Measurements from ENCODE around the gene BMPR1A.

The BMPR1A gene

GRCh38 chr10:86715156-86715795 is 41.1 kb upstream of the BMPR1A start:
- TF ChIP-seq REST (IDR thresholded peaks at IDR 0.05; ENCODE audit: insufficient read depth in 1 of 2, low read depth in 2 of 2, low read length in 2 of 2) (no peak), SIN3A (IDR thresholded peaks at IDR 0.05; ENCODE audit: borderline replicate concordance, insufficient read depth, low read length) (no peak), POLR2AphosphoS5 (IDR thresholded peaks at IDR 0.05; ENCODE audit: low read depth, low read length) (no peak), FOXP2 (optimal IDR thresholded peaks at IDR 0.05; ENCODE audit: borderline replicate concordance, extremely low read depth, extremely low read length, insufficient read depth) (no peak)

GRCh38 chr10:86715836-86716235 is 40.6 kb upstream of the BMPR1A start:
- no peak for TF ChIP-seq SIN3A (IDR thresholded peaks at IDR 0.05; ENCODE audit: borderline replicate concordance, insufficient read depth, low read length)
- no peak for TF ChIP-seq TAF1 (IDR thresholded peaks at IDR 0.05; ENCODE audit: borderline replicate concordance, insufficient read depth, low read length)
- TF ChIP-seq REST (IDR thresholded peaks at IDR 0.05; ENCODE audit: insufficient read depth in 1 of 2, low read depth in 2 of 2, low read length in 2 of 2) = no peak
- TF ChIP-seq POLR2AphosphoS5 (IDR thresholded peaks at IDR 0.05; ENCODE audit: low read depth, low read length) = no peak
- TF ChIP-seq FOXP2 (optimal IDR thresholded peaks at IDR 0.05; ENCODE audit: borderline replicate concordance, extremely low read depth, extremely low read length, insufficient read depth) = no peak

GRCh38 chr10:86716466-86716865 is 40.0 kb upstream of the BMPR1A start:
- no peak for TF ChIP-seq FOXP2 (optimal IDR thresholded peaks at IDR 0.05; ENCODE audit: borderline replicate concordance, extremely low read depth, extremely low read length, insufficient read depth)
- no peak for TF ChIP-seq TAF1 (IDR thresholded peaks at IDR 0.05; ENCODE audit: borderline replicate concordance, insufficient read depth, low read length)
- TF ChIP-seq REST (IDR thresholded peaks at IDR 0.05; ENCODE audit: insufficient read depth in 1 of 2, low read depth in 2 of 2, low read length in 2 of 2) = no peak
- TF ChIP-seq SIN3A (IDR thresholded peaks at IDR 0.05; ENCODE audit: borderline replicate concordance, insufficient read depth, low read length) = no peak
- no peak for TF ChIP-seq POLR2AphosphoS5 (IDR thresholded peaks at IDR 0.05; ENCODE audit: low read depth, low read length)

GRCh38 chr10:86718556-86718955 is 37.9 kb upstream of the BMPR1A start:
- no peak for TF ChIP-seq POLR2AphosphoS5 (IDR thresholded peaks at IDR 0.05; ENCODE audit: low read depth, low read length)
- no peak for TF ChIP-seq SIN3A (IDR thresholded peaks at IDR 0.05; ENCODE audit: borderline replicate concordance, insufficient read depth, low read length)
- no peak for TF ChIP-seq REST (IDR thresholded peaks at IDR 0.05; ENCODE audit: insufficient read depth in 1 of 2, low read depth in 2 of 2, low read length in 2 of 2)
- no peak for TF ChIP-seq FOXP2 (optimal IDR thresholded peaks at IDR 0.05; ENCODE audit: borderline replicate concordance, extremely low read depth, extremely low read length, insufficient read depth)
- no peak for TF ChIP-seq TAF1 (IDR thresholded peaks at IDR 0.05; ENCODE audit: borderline replicate concordance, insufficient read depth, low read length)
